ENCODE measurements around the gene PSD4.
A peak's percentile ranks its signal among the peaks of the same experiment; 100 is the strongest.

The PSD4 gene

DNA sequence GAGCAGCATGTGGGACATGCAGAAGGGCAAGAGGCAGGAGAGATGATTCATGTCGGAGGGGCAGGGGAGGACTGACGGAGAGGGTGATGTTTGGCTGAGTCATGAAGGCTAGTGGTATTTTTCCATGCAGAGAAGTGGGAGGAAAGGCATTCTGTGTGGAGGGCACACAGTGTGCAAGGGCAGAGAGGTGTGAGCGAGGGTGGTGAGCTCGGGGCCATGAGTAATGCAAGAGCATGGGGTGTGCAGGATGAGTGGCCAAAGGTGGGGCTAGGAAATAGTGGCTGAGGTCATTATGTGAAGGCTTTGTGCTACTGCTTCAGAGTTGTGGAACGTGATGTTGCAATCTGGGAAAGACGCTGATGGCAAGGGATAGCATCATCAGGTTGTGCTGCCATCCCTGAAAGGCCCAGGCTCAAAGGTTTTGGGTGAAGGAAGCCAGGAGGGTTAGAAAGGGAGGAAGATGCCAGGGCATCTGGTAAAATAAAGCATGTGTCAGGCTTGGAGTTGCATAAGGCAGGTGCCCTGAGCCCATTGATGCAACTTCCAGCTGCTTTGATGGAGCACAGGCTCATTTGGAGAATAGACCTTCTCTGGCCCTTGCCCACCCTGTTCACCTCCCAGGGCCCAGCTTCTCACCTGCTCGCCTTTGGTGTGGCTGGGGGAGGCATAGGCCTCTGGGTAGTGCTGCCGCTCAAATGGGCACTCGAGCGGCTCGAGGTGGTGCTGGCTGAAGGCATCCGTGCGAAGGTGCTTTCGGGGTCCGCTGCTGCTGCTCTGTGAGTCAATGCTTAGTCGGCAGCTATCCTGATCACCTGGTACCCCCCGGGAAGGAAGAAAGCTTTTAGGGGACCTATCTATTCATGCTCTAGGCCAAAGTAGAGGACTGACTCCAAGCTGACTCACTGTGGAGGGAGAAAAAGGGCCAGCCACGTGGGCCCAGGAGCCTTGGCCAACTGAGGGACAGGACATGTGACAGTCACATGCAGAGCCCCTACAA, 67.4 kb downstream of the PSD4 start:
- DNase-seq: no peak

DNA sequence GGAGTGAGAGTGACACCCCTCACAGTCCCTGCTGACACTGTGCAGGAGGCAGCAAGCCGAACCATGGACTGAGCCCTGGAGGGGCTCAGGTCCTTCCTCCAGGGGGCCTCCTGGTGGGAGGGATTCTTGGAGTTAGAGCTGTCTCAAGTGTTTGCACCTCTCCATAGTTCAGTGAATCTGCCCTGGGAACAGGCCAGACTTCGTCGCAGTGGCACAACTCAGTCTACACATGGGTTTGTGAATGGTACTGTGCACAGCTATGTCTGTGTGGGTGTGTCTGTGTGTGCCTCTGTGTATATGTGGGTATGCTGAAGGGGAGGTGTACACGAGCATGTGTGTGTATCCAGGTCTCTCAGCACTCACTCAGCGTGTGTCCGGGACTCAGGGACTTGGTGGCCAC, 68.6 kb downstream of the PSD4 start:
- no peak for DNase-seq

DNA sequence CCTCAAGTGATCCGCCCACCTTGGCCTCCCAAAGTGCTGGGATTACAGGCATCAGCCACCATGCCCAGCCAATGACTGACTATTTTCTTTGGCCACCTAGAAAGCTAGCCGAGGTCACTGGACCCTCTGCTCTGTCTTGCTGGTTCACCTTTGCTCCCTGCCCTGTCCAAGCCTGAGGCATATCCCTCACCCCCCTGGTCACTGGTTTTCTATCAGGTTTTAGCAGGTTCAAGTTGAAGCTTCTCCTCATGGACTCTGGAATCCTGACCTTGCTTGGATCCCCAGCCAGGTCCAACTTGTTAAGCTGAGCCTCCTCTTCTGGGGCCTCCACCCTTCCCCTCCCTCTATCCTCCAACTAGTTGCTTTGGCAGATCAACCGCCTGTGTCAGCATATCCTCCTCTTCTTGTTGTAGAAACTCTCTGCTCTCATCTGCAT, 71.5 kb downstream of the PSD4 start:
- DNase-seq: no peak

DNA sequence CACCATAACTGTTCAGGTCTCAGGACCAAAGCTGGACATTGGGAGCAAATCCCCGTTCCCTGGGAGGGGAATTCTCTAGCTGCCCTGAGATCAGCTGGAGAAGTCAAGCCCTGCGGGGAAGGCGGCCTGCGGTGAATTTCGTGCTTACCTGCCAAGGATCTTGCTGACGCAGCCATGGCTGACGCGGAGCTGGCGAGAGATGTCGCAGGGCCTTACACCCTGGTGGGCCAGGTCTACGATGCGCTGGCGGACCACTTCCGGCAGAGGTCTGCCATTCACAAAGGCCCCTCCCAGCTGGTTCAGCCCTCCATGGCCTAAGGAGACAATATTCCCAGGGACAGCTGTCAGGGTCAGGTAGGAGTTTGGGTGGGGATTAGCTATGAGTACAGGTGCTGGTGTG, 72.8 kb downstream of the PSD4 start:
- DNase-seq: no peak

DNA sequence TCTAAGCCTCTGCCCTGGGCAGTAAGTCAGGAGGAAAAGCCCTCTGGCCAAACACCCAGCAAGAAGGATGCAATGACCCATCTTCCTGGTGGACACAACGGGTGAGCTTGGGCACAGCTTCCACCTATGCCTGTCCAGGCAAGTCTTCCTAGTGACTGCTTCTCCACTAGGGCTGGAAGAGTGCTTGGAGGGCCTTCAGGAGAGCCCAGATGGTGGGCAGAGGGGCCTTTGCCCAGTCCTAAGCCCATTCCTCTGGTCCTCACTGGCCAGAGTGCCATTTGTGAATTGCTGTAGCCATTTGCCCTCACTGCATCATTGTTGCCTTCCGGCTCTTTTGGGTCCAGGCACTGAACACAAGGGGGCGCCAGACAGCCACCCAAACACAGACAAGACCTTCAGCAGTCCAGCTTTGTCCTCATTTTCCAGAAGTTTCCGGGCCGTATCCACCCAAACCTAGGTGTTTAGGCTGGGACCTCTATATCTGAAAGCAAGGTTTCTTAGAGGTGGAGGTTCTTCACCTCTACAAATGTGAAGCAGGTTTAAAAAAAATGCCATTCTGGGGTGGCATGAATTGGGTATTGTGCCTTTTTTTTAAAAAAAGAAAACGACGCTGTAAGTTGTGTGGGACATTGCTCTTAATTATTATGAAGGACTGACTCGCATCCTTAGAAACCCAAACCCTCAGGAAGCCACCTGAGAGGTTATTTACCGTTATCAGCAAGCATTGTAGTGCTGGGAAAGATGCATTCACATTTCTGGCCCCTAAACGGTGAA, 75.4 kb downstream of the PSD4 start:
- DNase-seq: peak; percentile 63

DNA sequence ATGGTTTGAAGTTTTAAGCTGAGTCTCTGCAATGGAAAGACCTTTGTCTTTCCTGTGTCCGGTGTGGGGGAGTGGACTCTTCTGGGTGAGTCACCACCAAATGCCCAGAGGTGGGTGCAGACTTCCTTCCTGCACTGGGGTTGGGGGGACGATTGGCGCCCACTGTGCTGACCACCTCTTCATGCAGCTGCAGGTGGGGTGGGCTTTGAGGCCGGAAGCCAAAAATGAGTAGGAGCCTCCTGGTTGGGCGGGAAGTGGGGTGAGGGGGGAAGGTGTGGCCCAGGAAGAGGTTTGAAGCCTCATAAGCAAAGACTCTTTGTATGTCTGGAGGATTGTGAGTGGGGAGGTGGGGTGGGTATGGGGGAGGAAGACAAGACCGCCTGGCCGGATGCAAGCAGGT, 77.3 kb downstream of the PSD4 start:
- no peak for DNase-seq

DNA sequence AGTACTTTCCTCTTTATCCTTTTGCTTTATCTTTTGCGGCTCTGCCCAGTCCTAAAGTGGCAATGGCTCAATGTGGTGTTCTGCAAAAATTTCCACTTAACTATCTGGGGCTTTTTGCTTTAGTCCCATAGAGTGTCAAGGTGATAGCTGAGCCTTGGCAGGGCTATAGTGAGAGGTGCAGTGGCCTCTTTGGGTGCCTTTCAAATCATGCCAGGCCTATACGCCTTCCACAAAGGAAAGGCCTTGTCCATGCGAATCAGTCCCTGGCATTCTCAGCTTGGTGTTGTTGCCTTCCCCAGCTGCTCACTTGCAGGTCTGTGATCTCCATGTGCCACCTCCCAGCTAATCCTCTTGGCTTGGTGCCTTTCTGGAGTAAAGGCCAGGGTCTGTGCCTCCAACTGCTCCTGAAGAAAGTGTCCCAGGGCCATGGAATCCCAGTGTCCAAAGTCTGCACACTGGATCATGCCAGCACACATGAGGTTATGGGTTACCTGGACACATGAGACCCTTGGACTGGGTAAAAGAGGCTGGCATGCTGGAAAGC, 78.3 kb downstream of the PSD4 start:
- no peak for DNase-seq

DNA sequence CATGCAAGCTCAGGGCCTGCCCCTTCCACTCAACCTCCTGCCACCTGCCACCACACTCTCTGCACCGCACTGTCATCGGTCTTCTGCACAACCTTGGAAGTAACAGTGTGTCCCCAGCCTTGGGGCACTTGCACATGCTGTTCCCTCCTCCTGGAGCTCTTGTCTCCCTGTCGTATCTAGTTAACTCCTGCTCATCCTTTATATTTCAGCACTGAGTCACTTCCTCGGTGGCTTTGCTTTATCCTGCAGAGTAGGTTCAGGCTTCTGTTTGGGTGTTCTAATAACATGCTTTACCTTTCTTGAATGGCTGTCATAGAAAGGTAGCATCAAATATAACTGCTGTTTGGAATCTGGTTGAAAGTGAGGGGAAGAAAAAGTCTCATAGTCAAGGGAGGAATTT, 79.7 kb downstream of the PSD4 start:
- no peak for DNase-seq

DNA sequence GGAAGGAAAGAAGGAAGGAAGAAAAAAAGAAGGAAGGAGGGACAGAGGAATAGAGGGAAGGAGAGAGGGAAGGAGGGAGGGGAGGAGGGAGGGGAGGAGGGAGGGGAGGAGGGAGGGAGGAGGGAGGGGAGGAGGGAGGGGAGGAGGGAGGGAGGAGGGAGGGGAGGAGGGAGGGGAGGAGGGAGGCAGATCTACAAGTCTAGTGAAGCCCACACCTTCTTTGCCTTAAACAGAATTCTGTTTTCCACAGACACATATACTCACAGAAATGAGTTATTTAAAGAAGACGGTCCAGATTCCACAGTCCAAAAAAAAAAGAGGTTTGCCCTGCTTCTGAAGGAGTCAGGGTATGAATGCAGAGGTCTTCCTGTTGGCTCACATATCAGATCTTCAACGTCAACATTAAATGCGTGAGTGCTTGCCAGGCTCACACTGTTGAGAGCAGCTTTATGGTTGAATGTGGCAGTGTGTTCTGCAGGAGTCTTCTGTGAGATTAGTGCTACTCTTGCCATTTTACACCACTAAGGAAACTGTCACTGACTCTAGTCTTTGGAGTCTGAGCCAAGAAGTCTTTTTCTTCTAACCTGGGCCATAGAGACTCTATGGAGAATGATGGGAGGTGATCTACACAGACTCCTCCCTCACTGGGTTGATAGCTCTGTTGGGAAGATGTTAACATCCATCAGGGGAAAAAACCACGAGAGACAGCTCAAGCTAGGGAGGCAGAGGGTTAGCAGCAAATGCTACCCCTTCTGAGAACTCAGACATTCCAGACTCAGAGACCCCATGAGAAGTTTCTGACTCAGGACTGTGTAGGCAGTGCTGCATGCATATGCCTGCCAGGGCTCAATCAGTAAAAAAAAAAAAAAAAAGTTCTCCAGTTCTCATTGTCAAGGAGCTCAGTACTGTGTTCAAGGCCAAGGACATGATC, 81.6 kb downstream of the PSD4 start:
- no peak for DNase-seq

DNA sequence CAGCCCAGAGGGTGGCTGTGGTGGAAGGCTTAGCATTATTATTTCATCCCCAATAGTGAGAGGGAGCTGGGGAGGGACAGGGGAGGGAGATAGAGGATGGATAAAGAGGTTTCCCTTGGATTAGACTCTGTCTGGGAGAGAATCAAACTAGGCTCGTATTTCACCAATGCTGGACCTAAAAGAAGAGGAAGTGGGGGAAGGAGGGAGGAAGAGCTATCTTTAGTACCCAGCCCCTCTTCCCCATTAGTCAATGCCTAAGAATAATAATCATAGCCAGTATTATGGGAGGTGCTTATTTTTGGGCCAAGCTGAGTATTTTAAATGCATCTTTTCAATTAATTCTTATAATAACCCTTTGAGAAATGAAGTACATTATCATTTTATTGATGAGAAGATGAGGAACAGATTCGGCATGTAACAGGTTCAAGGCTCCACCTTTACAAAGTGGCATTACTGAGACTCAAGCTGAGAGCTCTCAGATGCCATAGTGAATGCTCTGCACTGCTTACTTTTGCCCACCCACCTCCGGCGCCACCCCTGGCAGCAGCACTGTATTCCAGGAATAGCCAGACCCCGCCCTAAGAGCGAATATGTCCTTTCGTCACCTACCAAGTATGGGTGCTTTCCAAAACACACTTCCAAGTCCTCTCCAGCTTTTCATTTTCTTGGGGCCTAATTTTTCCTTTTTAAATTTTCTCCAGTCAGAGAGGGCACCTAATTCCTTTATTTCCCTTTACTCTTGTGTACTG, 83.9 kb downstream of the PSD4 start:
- DNase-seq: no peak

DNA sequence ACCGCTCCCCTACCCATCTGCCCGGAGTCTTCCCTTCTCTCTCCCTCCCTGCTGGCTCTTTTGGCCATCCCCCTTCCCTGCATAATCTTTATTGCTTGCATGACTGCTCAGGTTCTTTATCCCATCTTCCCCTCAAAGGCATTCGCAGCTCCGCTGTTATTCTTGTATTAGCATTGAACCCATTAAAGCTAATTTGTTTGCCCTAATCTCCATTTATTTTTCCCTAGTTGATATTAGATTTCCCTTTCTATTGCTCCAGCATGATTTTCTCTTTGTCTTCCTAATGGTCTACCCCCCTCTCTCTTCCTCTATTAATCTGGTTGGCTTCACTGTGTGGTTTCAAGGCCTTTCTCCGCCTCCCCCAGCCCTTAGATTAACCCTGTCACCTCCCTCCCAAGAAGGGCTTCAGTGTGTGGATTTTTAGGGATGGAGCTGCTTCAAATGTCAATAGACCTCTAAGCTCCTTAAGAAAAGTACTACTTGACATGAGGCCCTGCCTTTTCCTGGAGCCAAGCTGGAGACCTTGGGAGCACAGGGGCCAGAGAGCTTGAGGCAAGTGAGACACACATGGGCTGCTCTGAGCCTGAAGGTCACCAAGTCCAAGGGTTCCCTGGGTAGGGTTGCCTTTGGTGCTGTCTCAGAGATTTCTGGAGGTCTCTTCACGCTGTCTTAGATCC, 84.8 kb downstream of the PSD4 start:
- no peak for DNase-seq

Data from DMS79 treated with DMSO at 0.1 percent for 48 hours (cell line).